HCT116 (cell line): ENCODE results near the gene TCP10L. TPM values are rescaled to one million over a fixed set of nuclear protein-coding genes. Genes with fewer than 3 reads are reported as not detected.

ENCODE experiments used
- ATAC-seq: fragments of 200-7000 bp; cut with Tn5 transposase; 2 replicates; pipeline ENCODE4 v1.9.1; 2020; ENCODE audit warnings: mild to moderate bottlenecking, moderate library complexity
- BruUV-seq: library from RNA; stranded (reverse); fragments of 400-500 nt; replicated peaks from 2 replicates; lab custom pipeline; 2021; lab: Mats Ljungman, UMichigan
- CTCF ChIA-PET: fragments of 300-600 bp; sonication (Branson Sonifier 250); formaldehyde crosslinking; loops from one replicate; lab custom pipeline; 2021; ENCODE audit warnings: antibody characterized with exemption; lab: Charles Lee
- POLR2A ChIA-PET: fragments of 300-600, 350-600 bp; sonication (Branson Sonifier 250); formaldehyde crosslinking; loops from one replicate; lab custom pipeline; 2021; ENCODE audit warnings: antibody characterized with exemption; lab: Charles Lee
- RAD21 ChIA-PET, 2 experiments: fragments of 300-600 bp; sonication (Branson Sonifier 250); formaldehyde crosslinking; loops; one replicate each; lab custom pipeline; 2023; ENCODE audit warnings: low total read pairs in 2 of 2; ENCODE audit not compliant: uncharacterized antibody in 2 of 2, unreplicated experiment in 2 of 2, low non-redundant PET in 1 of 2; lab: Charles Lee
- DNase-seq: peaks from one replicate; pipeline ENCODE4 v3.0.0-alpha.2; 2010; ENCODE audit warnings: low read depth, low spot score
- H2AFZ ChIP-seq: fragments of 200-600 bp; shearing (Covaris generic), sonication (generic); 2 replicates; pipeline ENCODE4 v1.6.1; 2017; ENCODE audit warnings: low read depth, mixed run types, mixed read lengths, antibody characterized with exemption, low read length; ENCODE audit not compliant: poor library complexity, severe bottlenecking
- H3K27ac ChIP-seq: 2 replicates; pipeline ENCODE4 v1.5.1; 2012; ENCODE audit warnings: low read depth, low read length
- H3K27me3 ChIP-seq: fragments of 200-600 bp; sonication (generic); 2 replicates; pipeline ENCODE4 v1.6.1; 2016; ENCODE audit warnings: mixed run types, low read length, mixed read lengths; ENCODE audit not compliant: insufficient read depth
- H3K36me3 ChIP-seq, 2 experiments: fragments of 200-500 bp in 1 of 2; fragments of 200-600 bp in 1 of 2; sonication (Bioruptor generic) in 1 of 2; sonication (generic) in 1 of 2; 2 replicates each; pipeline versions ENCODE4 v1.5.1 to v1.6.1; 2014 to 2016; ENCODE audit warnings: low read length in 2 of 2, inconsistent platforms in 1 of 2, mixed read lengths in 1 of 2, mixed run types in 1 of 2; ENCODE audit not compliant: insufficient read depth in 2 of 2, control insufficient read depth in 1 of 2
- H3K4me1 ChIP-seq, 2 experiments: fragments of 200-600 bp in 1 of 2; sonication (generic) in 1 of 2; 2 replicates each; pipeline versions ENCODE4 v1.5.1 to v1.6.1; 2012 to 2017; ENCODE audit warnings: low read length in 2 of 2, inconsistent platforms in 1 of 2, mild to moderate bottlenecking in 1 of 2, mixed read lengths in 1 of 2, mixed run types in 1 of 2, moderate library complexity in 1 of 2; ENCODE audit not compliant: insufficient read depth in 2 of 2, control insufficient read depth in 1 of 2
- H3K4me2 ChIP-seq: fragments of 200-600 bp; sonication (generic); 2 replicates; pipeline ENCODE4 v1.6.1; 2017; ENCODE audit warnings: mixed run types, low read length, mixed read lengths
- H3K4me3 ChIP-seq, 2 experiments: fragments of 200-600 bp in 1 of 2; sonication (generic) in 1 of 2; replicated peaks in 1 of 2; 2 replicates each; pipeline ENCODE4 v1.5.1; 2011 to 2016; ENCODE audit warnings: low read length in 2 of 2, control low read depth in 1 of 2, low read depth in 1 of 2, mild to moderate bottlenecking in 1 of 2, mixed read lengths in 1 of 2, mixed run types in 1 of 2
- H3K79me2 ChIP-seq: fragments of 200-600 bp; sonication (generic); 2 replicates; pipeline ENCODE4 v1.6.1; 2017; ENCODE audit warnings: mild to moderate bottlenecking, mixed run types, low read length, moderate library complexity, mixed read lengths; ENCODE audit not compliant: insufficient read depth
- H3K9ac ChIP-seq: fragments of 200-600 bp; sonication (generic); 2 replicates; pipeline ENCODE4 v1.6.1; 2016; ENCODE audit warnings: low read length, mixed read lengths
- H3K9me2 ChIP-seq: fragments of 200-600 bp; sonication (generic), shearing (Covaris generic); 2 replicates; pipeline ENCODE4 v1.6.1; 2017; ENCODE audit warnings: mixed run types, mild to moderate bottlenecking, moderate library complexity; ENCODE audit not compliant: insufficient read depth
- H3K9me3 ChIP-seq, 2 experiments: fragments of 200-500 bp in 1 of 2; fragments of 200-600 bp in 1 of 2; sonication (Bioruptor generic) in 1 of 2; sonication (generic) in 1 of 2; 2 replicates each; pipeline ENCODE4 v1.6.1; 2014 to 2017; ENCODE audit warnings: low read length in 2 of 2, mixed read lengths in 2 of 2, inconsistent platforms in 1 of 2, low read depth in 1 of 2, mild to moderate bottlenecking in 1 of 2, mixed run types in 1 of 2, moderate library complexity in 1 of 2; ENCODE audit not compliant: control insufficient read depth in 1 of 2, insufficient read depth in 1 of 2
- H4K20me1 ChIP-seq: fragments of 200-600 bp; sonication (generic), shearing (Covaris generic); 2 replicates; pipeline ENCODE4 v1.6.1; 2017; ENCODE audit warnings: mixed run types, mild to moderate bottlenecking, moderate library complexity; ENCODE audit not compliant: insufficient read depth
- ATF3 ChIP-seq: IDR thresholded peaks from 2 replicates; pipeline ENCODE4 v1.6.1; 2012
- CBX3 ChIP-seq: IDR thresholded peaks from 2 replicates; pipeline ENCODE4 v1.6.1; 2012; ENCODE audit warnings: low read depth
- CEBPB ChIP-seq: IDR thresholded peaks from 2 replicates; pipeline ENCODE4 v1.6.1; 2012; ENCODE audit warnings: low read depth
- CTCF ChIP-seq, 3 experiments: fragments of 200-600 bp in 1 of 3; sonication (generic) in 1 of 3; IDR thresholded peaks in 2 of 3; conservative IDR thresholded peaks in 1 of 3; 2 replicates each; pipeline ENCODE4 v1.5.1; 2012 to 2017; ENCODE audit warnings: low read depth in 2 of 3, low read length in 2 of 3, antibody characterized with exemption in 1 of 3, borderline replicate concordance in 1 of 3, control low read depth in 1 of 3, mild to moderate bottlenecking in 1 of 3, mixed read lengths in 1 of 3, mixed run types in 1 of 3, moderate library complexity in 1 of 3; ENCODE audit not compliant: insufficient read depth in 1 of 3
- EGR1 ChIP-seq: IDR thresholded peaks from 2 replicates; pipeline ENCODE4 v1.6.1; 2012; ENCODE audit warnings: low read depth
- ELF1 ChIP-seq: IDR thresholded peaks from 2 replicates; pipeline ENCODE4 v1.6.1; 2012; ENCODE audit warnings: low read depth, borderline replicate concordance
- EZH2 ChIP-seq: fragments of 200-600 bp; sonication (generic); IDR thresholded peaks from 2 replicates; pipeline ENCODE4 v1.6.1; 2017; ENCODE audit warnings: antibody characterized with exemption, mixed run types
- EZH2phosphoT487 ChIP-seq: fragments of 200-600 bp; IDR thresholded peaks from 2 replicates; pipeline ENCODE4 v1.6.1; 2018; ENCODE audit warnings: antibody characterized with exemption, borderline replicate concordance
- FOSL1 ChIP-seq: IDR thresholded peaks from 2 replicates; pipeline ENCODE4 v1.6.1; 2012; ENCODE audit warnings: low read depth
- JUND ChIP-seq: IDR thresholded peaks from 2 replicates; pipeline ENCODE4 v1.6.1; 2012
- MAX ChIP-seq: IDR thresholded peaks from 2 replicates; pipeline ENCODE4 v1.6.1; 2012
- POLR2A ChIP-seq: IDR thresholded peaks from 2 replicates; pipeline ENCODE4 v1.7.0; 2011; ENCODE audit warnings: borderline replicate concordance; ENCODE audit not compliant: insufficient read depth, insufficient read length; ENCODE audit errors: extremely low read depth
- POLR2AphosphoS5 ChIP-seq: IDR thresholded peaks from 2 replicates; pipeline ENCODE4 v1.6.1; 2011; ENCODE audit warnings: mild to moderate bottlenecking, low read depth, low read length, moderate library complexity
- RAD21 ChIP-seq: IDR thresholded peaks from 2 replicates; pipeline ENCODE4 v1.6.1; 2012; ENCODE audit warnings: low read depth, mild to moderate bottlenecking
- SIN3A ChIP-seq: IDR thresholded peaks from 2 replicates; pipeline ENCODE4 v1.6.1; 2012; ENCODE audit warnings: low read depth
- SP1 ChIP-seq: IDR thresholded peaks from 2 replicates; pipeline ENCODE4 v1.6.1; 2012; ENCODE audit warnings: low read depth
- SRF ChIP-seq: IDR thresholded peaks from 2 replicates; pipeline ENCODE4 v1.6.1; 2012; ENCODE audit warnings: low read depth
- TCF7L2 ChIP-seq: IDR thresholded peaks from 2 replicates; pipeline ENCODE4 v1.7.0; 2011; ENCODE audit warnings: borderline replicate concordance, inconsistent platforms; ENCODE audit not compliant: insufficient read depth, insufficient read length; ENCODE audit errors: extremely low read depth
- YY1 ChIP-seq: IDR thresholded peaks from 2 replicates; pipeline ENCODE4 v1.6.1; 2011; ENCODE audit warnings: low read length, low read depth, moderate library complexity, mild to moderate bottlenecking; ENCODE audit not compliant: insufficient replicate concordance; ENCODE audit errors: extremely low read depth
- ZBTB33 ChIP-seq: IDR thresholded peaks from 2 replicates; pipeline ENCODE4 v1.6.1; 2011; ENCODE audit warnings: mild to moderate bottlenecking, low read length, moderate library complexity; ENCODE audit not compliant: insufficient replicate concordance; ENCODE audit errors: extremely low read depth
- ZFX ChIP-seq: fragments of 450-650 bp; IDR thresholded peaks from 2 replicates; pipeline ENCODE4 v1.6.1; 2017
- ZNF274 ChIP-seq: fragments of 200-500 bp; sonication (Bioruptor generic); IDR thresholded peaks from 2 replicates; pipeline ENCODE4 v1.6.1; 2014; ENCODE audit warnings: mild to moderate bottlenecking, low read depth, low read length, inconsistent platforms
- intact Hi-C: fragments of 100-400 bp; cut with micrococcal nuclease; formaldehyde crosslinking; loops from 2 replicates; pipeline ENCODE4 v1.10.0; 2022
- total RNA-seq: library from RNA; stranded (reverse); gene quantifications from one replicate; pipeline ENCODE4 v1.2.1, GENCODE V29; 2021; ENCODE audit not compliant: unreplicated experiment

Gene TCP10L
- total RNA-seq, 1 experiment from 2014 or later, result 0.07 TPM

- Histone ChIP-seq H3K27me3 (no peaks in the 10 kb centered on the region), H3K9me2 (no peaks in the 10 kb centered on the region), H3K4me3 (no peak overlapping the region; a peak in 1 of 4 replicates), H3K4me1 (peaks cover 3 to 14% of the 10 kb centered on the region in 2 experiments; a peak in 3 of 4 replicates), H3K27ac (no peak overlapping the region), H3K36me3 (peaks cover 14% of the 10 kb centered on the region in 2 experiments; a peak in 3 of 4 replicates), H3K9me3 (no peaks in the 10 kb centered on the region), H3K79me2 (no peaks in the 10 kb centered on the region), H3K9ac (no peak overlapping the region), H4K20me1 (no peaks in the 10 kb centered on the region), H3K4me2 (peak overlapping the region; percentile 27), H2AFZ (no peak overlapping the region)
- BruUV-seq, result no TSS peak
- DNase-seq, result peak; percentile 77
- ATAC-seq, result peak; percentile 80
- ChIA-PET CTCF (interaction anchor here (1.1 to 6.5 kb wide), 2 partner anchors 181 to 194 kb away, joined by 3 to 68 read pairs; no protein-coding TSS in a partner anchor), RAD21 (no interaction called here), POLR2A (no interaction called here)
- intact Hi-C loops, result no loop called here
- TF ChIP-seq ZFX, result no peak
- no peak for TF ChIP-seq EGR1
- TF ChIP-seq POLR2AphosphoS5, result peak; percentile 44; the same call in 1 of the 2 replicates
- peak; percentile 46; the same call in 1 of the 2 replicates for TF ChIP-seq SIN3A
- TF ChIP-seq CBX3, result peak; percentile 85; the same call in 1 of the 2 replicates
- peak; percentile 86 for TF ChIP-seq FOSL1
- peak; percentile 85 for TF ChIP-seq JUND
- TF ChIP-seq EZH2phosphoT487, result no peak
- TF ChIP-seq RAD21, result peak; percentile 12; the same call in 1 of the 2 replicates
- no peak for TF ChIP-seq TCF7L2
- TF ChIP-seq YY1, result no peak
- no peak for TF ChIP-seq EZH2
- TF ChIP-seq CEBPB, result peak; percentile 44; the same call in 1 of the 2 replicates
- TF ChIP-seq SP1, result peak; percentile 77
- TF ChIP-seq ZNF274, result no peak
- TF ChIP-seq MAX, result peak; percentile 68
- no peak for TF ChIP-seq CTCF (IDR thresholded peaks at IDR 0.05 in 2 of 3, conservative IDR thresholded peaks at IDR 0.05 in 1 of 3; ENCODE audit: borderline replicate concordance in 1 of 3, insufficient read depth in 1 of 3, low read depth in 2 of 3, low read length in 2 of 3)
- no peak for TF ChIP-seq ATF3
- no peak for TF ChIP-seq ZBTB33
- no peak for TF ChIP-seq POLR2A
- TF ChIP-seq ELF1, result no peak
- TF ChIP-seq SRF, result no peak
Measured at GRCh38 chr21:32597205-32597604, 11.9 kb upstream of the TCP10L start.
